ENCODE data around the gene GAP43.

GRCh38 chr3:115598216-115598615, 25.1 kb upstream of the GAP43 start:
- TF ChIP-seq POLR2A (IDR thresholded peaks at IDR 0.05): no peak
- TF ChIP-seq CTCF (IDR thresholded peaks at IDR 0.05): no peak
- TF ChIP-seq POLR2AphosphoS5 (IDR thresholded peaks at IDR 0.05; ENCODE audit: insufficient read depth in 1 of 2, low read depth in 1 of 2): no peak

Data from vagina (tissue), 2 donors.